Pancreas (tissue), 10 donors: Measurements from ENCODE around the gene S100A6. TPM values are rescaled to one million over a fixed set of nuclear protein-coding genes. Genes with fewer than 3 reads are reported as not detected.
A peak's percentile ranks its signal among the peaks of the same experiment; 100 is the strongest.

Experiments used
- ATAC-seq, 4 donors: fragments of 200-7000 bp; cut with Tn5 transposase; one replicate each; pipeline versions ENCODE4 v1.8.0 to v1.9.1; 2020; ENCODE audit warnings: mild to moderate bottlenecking in 4 of 4, moderate library complexity in 4 of 4
- DNase-seq, 6 donors: peaks; one replicate each; pipeline ENCODE4 v3.0.0-alpha.2; 2020
- FAIRE-seq: peaks from 2 replicates; lab custom pipeline; 2012; peaks lifted over from hg19 to GRCh38; lab: Jason Lieb, UNC
- H3K27ac ChIP-seq, 4 donors: fragments of 200-600 bp; sonication (generic); 1 replicate in 3 of 4; 2 replicates in 1 of 4; pipeline versions ENCODE4 v1.5.0 to v1.8.0; 2020
- H3K27me3 ChIP-seq, 4 donors: fragments of 200-600 bp; one replicate each; pipeline ENCODE4 v1.8.0; 2021
- H3K36me3 ChIP-seq, 3 donors: fragments of 200-600 bp; sonication (generic) in 1 of 3; one replicate each; pipeline versions ENCODE4 v1.5.0 to v1.8.0; 2020 to 2021
- H3K4me1 ChIP-seq, 3 donors: fragments of 200-600 bp; one replicate each; pipeline ENCODE4 v1.8.0; 2021
- H3K4me3 ChIP-seq, 4 donors: fragments of 200-600 bp; sonication (generic) in 2 of 4; one replicate each; pipeline versions ENCODE4 v1.5.0 to v1.8.0; 2020 to 2021
- H3K9me3 ChIP-seq, 4 donors: fragments of 200-600 bp; one replicate each; pipeline ENCODE4 v1.8.0; 2021
- CTCF ChIP-seq, 4 donors: fragments of 200-600 bp; sonication (generic) in 3 of 4; IDR thresholded peaks; one replicate each; pipeline versions ENCODE4 v1.5.0 to v1.8.0; 2021; ENCODE audit warnings: antibody characterized with exemption in 4 of 4
- WGBS, 2 donors: extraction: QIAGEN DNeasy Blood & Tissue Kit; methylation state at CpG; one replicate each; pipeline ENCODE4 v1.1.7; 2013; 5-methylcytosine and 5-hydroxymethylcytosine counted together
- intact Hi-C, 3 donors: fragments of 100-400 bp; cut with DNase I; formaldehyde crosslinking; loops; one replicate each; pipeline versions ENCODE4 v1.11.1 to v1.14.2; 2022
- polyA plus RNA-seq, 2 donors: library from polyadenylated mRNA; stranded (reverse); fragments of 200-250 nt; gene quantifications; one replicate each; pipeline ENCODE4 v1.2.3, GENCODE V29; 2013
- total RNA-seq, 6 donors: library from RNA; stranded (reverse); fragmentation: NEBNext Ultra II Directional in 4 of 6; extraction: Animal tissue kit (Norgen Biotek cat#: 25700) in 4 of 6; gene quantifications; one replicate each; pipeline versions ENCODE4 v1.2.1 to v1.2.4, GENCODE V29; 2021 to 2023
- donor health status: healthy with polysubstance abuse.
- donor health status: DM: no; HTN: no; CAD: no; lungs with moderate emphysema.
- donor health status: DM: no; HTN: no; CAD: no.
- donor health status: control.
- donor health status: control.
- donor health status: Bipolar disorder and iron deficiency.
- donor health status: DM: yes; HTN: yes; CAD: no.
- donor health status: DM: no; HTN: no; CAD: no.
- donor health status: DM: no; HTN: no; CAD: no.
- donor health status: DM: yes; HTN: yes; CAD: no.

The S100A6 gene
- total and polyA plus RNA-seq, 8 donors: 21.4 to 495 (median 105) TPM

DNA sequence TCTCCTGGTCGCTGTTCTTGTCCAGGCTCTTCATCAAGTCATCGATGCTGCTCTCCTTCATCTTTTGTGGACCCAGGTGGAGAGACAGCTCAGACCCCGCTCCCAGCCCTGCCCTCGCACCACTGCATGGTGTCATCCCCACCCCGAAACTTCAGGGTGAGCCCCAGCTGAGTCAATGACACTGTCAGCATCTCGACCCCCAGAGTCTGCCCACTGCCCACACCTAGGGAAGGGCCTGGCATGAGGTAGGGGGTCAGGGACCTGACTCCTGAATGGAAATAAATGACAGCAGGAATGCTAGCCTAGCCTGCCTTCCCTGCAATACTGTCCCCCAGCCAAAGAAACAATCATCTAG, 1.6 kb upstream of the S100A6 start:
- intact Hi-C loops: no loop called here
- Histone ChIP-seq H3K4me1 (no peaks in the 10 kb centered on the region), H3K27me3 (no peaks in the 10 kb centered on the region), H3K27ac (no peak overlapping the region), H3K4me3 (no peak overlapping the region), H3K36me3 (no peaks in the 10 kb centered on the region), H3K9me3 (no peaks in the 10 kb centered on the region)
- FAIRE-seq: no peak
- no peak for DNase-seq
- ATAC-seq: no peak
- 91 to 97% methylated on average over 6 of the region's 6 CpGs for WGBS, 2 donors
- TF ChIP-seq CTCF (IDR thresholded peaks at IDR 0.05): no peak

GRCh38 chr1:153536671-153537375, 1.0 kb upstream of the S100A6 start:
- WGBS, 2 donors: 87 to 89% methylated on average over 9 of the region's 9 CpGs
- Histone ChIP-seq H3K36me3 (no peaks in the 10 kb centered on the region), H3K4me1 (no peaks in the 10 kb centered on the region), H3K4me3 (peak overlapping the region in 3 of 4 donors; percentile 33 to 61 (median 53)), H3K27me3 (no peaks in the 10 kb centered on the region), H3K27ac (peak overlapping the region in 3 of 4 donors; percentile 76 to 90 (median 78)), H3K9me3 (no peaks in the 10 kb centered on the region)
- ATAC-seq (peak in 2 of 4 donors; percentile 5 to 24), DNase-seq (no peak), FAIRE-seq (no peak)
- no peak for TF ChIP-seq CTCF (IDR thresholded peaks at IDR 0.05)
- intact Hi-C loops: no loop called here

DNA sequence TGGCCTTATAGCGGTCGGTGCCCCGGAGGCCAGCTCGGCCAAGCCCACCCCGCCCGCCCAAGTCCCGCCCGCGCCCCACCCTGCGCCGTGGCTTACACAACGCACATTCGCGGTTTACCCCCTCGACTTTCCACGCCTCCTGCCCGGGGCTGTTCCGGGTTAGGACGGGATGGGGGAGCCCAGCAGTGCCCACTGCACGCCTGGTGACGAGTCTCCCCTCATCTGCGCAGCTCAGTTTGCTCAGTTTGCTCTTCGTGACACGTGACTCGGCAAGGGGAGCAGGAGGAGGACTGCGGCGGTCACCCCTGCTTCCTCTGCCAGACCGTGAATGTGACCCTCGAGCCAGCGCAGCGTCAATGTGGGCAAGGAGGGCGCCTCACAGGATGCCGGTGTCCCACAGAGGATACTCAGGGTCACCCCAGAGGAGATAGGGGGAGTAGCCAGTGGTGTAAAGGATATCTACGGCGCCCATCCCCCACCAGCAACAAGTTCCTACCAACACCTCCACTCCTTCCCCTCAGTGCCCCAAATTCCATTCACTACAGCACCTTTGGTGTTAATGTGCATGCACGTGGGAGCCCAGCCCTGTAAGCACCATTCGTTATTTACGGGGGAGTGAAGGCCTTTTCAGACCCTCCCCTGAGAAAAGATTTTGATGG, 350 bp upstream of the S100A6 start:
- ATAC-seq (peak; percentile 69 to 75 (median 72)), FAIRE-seq (no peak), DNase-seq (peak in 5 of 6 donors; percentile 61 to 74 (median 71))
- H3K9me3 ChIP-seq: no peaks in the 10 kb centered on the region
- H3K36me3 ChIP-seq: no peaks in the 10 kb centered on the region
- peak overlapping the region; percentile 33 to 61 (median 44) for H3K4me3 ChIP-seq
- no peak for TF ChIP-seq CTCF (IDR thresholded peaks at IDR 0.05)
- H3K4me1 ChIP-seq: no peaks in the 10 kb centered on the region
- H3K27me3 ChIP-seq: no peaks in the 10 kb centered on the region
- WGBS, 2 donors: 3 to 4% methylated on average over 34 to 38 of the region's 38 CpGs
- H3K27ac ChIP-seq: peak overlapping the region; percentile 76 to 90 (median 78)
- intact Hi-C loops: no loop called here

DNA sequence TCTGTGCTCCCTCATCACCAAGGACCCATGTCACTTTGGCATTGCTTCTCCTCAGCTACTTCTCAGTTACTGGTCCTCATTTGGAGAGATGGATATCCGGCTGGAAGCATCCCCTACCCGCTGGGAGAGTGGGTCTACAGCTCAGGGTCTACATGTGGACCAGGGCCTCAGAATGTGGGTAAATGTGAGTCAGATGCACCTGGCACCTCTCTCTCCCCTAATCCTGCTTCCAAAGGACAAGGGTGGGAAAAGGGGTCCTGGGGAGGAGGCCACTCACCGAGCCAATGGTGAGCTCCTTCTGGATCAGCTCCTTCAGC, 908 bp downstream of the S100A6 start:
- no peak for ATAC-seq
- no peak for TF ChIP-seq CTCF (IDR thresholded peaks at IDR 0.05)
- H3K4me1 ChIP-seq: no peaks in the 10 kb centered on the region
- H3K4me3 ChIP-seq: peak overlapping the region in 3 of 4 donors; percentile 34 to 61 (median 53)
- no peak for FAIRE-seq
- H3K27ac ChIP-seq: peak overlapping the region in 2 of 4 donors; percentile 78 to 90
- no peak for DNase-seq
- H3K27me3 ChIP-seq: no peaks in the 10 kb centered on the region
- 89 to 91% methylated on average over 3 of the region's 3 CpGs for WGBS, 2 donors
- H3K36me3 ChIP-seq: no peaks in the 10 kb centered on the region
- no peaks in the 10 kb centered on the region for H3K9me3 ChIP-seq
- intact Hi-C loops: no loop called here
